Subcutaneous adipose tissue (tissue), 4 donors: ENCODE measurements around the gene SIGLEC1. TPM values are rescaled to one million over a fixed set of nuclear protein-coding genes. Genes with fewer than 3 reads are reported as not detected.

Experiments used
- total RNA-seq, 4 donors: library from RNA; depleted of rRNA; stranded (reverse); fragments of >200 nt; gene quantifications; one replicate each; pipeline ENCODE4 v1.1.0, GENCODE V29; 2016
- TF ChIP-seq, protein P1 (sequence below): fragments of 450-650 bp; IDR thresholded peaks from one replicate; pipeline ENCODE4 v1.5.1; 2016; ENCODE audit warnings: low read depth, mild to moderate bottlenecking, control low read depth, antibody characterized with exemption, moderate library complexity

Gene SIGLEC1
- total RNA-seq, 4 donors from 2014 or later = 33.2 to 47.8 (median 37.5) TPM

DNA sequence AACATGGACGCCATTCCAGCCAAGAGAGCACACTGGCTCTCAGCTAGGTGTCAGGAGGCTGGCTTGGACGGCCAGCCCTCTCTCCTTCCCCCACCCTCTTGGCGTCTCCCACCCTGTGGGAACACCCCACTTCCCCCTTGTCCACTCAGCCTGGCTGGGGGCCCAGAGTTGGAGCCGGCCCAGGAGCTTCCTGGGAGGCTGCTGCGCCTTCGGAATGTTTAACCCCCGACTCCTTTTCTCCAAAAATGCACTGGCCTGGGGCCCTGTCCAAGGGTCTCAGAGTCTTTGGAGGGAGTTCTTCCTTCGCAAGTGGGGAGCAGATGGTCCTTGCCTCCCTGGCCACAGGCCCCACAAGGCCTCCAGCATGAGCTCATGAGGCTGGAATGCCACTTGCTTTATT, 34.7 kb downstream of the SIGLEC1 start:
- TF ChIP-seq, protein P1, sequence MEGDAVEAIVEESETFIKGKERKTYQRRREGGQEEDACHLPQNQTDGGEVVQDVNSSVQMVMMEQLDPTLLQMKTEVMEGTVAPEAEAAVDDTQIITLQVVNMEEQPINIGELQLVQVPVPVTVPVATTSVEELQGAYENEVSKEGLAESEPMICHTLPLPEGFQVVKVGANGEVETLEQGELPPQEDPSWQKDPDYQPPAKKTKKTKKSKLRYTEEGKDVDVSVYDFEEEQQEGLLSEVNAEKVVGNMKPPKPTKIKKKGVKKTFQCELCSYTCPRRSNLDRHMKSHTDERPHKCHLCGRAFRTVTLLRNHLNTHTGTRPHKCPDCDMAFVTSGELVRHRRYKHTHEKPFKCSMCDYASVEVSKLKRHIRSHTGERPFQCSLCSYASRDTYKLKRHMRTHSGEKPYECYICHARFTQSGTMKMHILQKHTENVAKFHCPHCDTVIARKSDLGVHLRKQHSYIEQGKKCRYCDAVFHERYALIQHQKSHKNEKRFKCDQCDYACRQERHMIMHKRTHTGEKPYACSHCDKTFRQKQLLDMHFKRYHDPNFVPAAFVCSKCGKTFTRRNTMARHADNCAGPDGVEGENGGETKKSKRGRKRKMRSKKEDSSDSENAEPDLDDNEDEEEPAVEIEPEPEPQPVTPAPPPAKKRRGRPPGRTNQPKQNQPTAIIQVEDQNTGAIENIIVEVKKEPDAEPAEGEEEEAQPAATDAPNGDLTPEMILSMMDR = no peak

DNA sequence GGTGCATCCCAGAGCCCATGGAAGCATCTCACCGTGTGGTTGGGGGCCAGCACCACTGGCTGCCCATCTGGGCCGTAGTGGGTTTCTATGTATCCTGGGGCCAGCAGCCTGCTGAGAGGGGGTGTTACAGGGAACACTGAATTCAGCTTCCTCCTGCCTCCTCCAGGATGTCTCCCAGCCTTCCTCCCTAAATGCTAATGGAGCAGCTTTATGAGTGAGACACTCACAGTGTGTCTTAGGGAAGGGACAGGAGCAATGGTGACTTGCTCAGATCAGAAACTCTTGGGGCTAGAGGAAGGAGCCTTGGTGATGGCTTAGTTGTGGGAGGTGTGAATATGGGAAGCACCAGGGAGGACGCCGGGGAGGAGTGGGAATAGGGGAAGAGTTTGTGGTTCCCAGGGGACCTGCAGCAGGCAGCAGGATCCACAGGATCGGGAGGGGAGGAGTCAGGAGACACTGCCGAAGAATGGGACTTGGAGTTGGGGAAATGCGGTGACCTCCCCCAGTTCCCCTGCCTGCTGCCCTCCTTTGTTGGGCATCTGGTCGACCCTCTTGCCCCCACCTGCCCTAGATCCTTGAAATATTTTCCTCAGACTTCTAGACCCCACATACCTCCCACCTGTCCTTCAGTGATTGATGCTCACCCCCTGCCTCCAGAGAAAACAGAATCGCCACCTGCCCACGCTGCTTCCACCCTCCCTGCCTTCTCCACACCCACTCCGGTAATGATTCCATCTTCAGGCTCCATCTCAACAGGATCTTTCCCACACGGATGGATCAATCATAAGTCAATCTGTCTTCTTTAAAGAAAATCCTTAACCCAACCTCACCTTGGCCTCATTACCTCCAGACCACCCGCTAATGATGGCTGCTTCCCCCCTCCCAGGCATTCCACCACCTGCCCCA, 37.2 kb downstream of the SIGLEC1 start:
- TF ChIP-seq, protein P1 = no peak

DNA sequence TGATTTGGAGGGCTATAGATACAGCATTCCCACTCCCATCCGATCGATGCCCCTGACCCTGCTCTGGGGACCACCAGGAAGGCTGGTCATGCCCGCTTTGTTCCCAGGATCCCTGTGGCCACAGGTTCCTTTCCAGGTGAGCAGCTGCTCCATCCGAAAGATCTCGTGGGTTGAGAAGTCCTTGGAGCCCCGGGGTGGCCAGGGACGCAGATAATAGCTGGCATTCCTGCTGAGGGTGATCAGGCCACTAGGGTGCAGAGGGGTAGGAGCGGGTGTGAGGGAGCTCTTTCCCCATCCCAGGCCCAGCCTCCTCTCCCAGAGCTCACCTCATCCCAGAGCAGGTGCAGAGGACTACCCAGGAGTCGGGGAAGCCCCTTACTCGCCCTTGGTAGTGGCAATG, 38.0 kb downstream of the SIGLEC1 start:
- TF ChIP-seq, protein P1 = no peak

DNA sequence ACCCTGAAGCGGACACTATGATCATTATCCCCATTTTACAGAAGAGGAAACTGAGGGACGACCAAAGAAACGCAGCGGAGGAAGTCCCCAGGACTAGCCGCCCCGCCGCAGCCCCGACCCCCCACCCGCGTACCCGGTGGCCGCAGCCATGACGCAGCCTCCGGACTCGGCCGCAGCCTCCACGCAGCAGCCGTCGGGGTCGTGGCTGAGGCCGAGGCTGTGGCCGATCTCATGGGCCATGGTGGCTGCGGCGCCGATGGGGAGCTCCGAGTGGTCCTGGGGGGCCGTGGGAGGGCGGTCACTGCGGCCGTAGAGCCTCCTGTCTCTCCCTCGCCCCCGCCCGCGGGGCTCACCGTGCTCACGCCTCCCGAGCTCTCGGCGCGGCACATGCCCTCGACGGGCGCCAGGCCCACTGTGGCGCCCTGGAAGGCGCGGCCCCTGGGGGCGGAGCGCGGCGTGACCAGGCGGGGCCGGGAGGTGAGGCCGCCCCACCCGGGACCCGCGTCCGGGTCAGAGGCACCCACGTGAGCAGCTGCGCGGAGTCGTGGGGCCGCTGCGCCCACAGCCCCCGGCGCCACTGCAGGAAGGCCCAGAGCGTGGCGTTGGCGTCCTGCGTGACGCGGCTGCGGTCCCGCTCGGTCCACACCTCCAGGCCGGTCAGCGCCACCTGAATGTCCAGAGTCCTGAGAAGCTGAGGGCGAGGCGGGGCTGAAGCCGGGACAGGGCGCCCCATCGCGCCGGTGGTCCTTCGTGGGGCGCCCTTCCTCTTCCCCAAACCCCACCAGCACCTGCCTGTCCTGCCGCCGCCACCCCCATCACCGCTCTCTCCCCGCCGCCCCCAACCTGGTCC, 39.0 kb downstream of the SIGLEC1 start:
- TF ChIP-seq, protein P1 = no peak

DNA sequence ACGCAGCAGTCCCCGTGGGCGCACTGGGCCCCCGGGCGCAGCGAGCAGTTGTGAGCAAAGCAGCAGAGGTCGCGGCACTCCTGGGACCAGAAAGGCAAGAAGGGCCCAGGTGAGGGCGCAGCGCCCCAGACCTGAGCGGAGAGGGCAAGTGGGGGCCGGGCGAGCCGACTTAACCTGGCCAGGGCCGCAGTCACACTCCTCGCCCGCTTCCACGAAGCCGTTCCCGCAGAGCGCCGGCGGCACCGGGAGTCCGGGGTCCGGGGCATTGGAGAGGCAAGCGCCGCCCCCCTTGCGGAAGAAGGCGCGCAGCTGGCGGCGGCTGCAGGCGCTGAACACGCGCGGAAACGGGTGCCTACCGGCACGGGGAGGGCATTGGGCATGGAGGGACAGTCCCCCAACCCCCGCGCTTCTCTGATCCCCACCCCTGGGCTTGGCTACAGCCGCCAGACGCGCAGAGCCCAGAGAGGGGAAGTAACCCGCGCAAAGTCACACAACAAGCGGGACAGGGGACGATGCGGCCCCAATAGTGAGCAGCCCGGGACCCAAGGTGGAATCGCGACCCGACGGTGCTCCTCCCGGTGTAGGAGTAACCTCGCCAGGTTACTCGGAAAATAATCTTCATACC, 39.7 kb downstream of the SIGLEC1 start:
- TF ChIP-seq, protein P1 = no peak

DNA sequence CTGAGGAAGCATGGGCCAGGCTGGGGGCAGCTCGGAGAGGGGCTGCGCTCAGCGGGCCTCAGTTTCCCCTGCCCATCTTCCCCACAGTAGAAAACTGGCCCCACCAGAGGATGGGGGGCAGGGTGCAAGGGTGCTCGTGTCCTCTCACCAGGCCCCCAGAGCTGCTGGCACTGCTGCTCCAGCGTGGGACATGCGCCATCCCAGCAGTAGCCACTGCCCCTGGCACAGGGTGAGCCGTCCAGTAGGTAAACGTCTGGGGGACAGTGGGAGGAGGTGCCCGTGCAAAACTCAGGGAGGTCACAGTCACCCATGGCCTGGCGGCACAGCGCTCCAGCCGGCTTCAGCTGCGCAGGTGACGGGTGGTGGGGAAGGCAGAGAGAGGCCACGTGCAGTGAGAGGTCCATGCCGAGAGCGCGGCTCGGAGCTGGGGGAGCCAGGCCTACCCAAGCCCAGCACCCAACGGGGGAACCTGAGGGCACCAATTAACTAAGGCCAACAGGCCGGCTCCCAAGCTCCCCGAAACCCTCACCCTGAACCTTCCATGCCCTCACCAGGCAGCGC, 40.3 kb downstream of the SIGLEC1 start:
- TF ChIP-seq, protein P1 = no peak
